K562 (cell line): ENCODE results near the gene MTREX. TPM values are rescaled to one million over a fixed set of nuclear protein-coding genes. Genes with fewer than 3 reads are reported as not detected.

Experiments used
- ATAC-seq: fragments of 200-7000 bp; cut with Tn5 transposase; 3 replicates; pipeline ENCODE4 v1.9.1; 2020; ENCODE audit warnings: moderate library complexity
- BruUV-seq: library from RNA; stranded (reverse); fragments of 400-500 nt; replicated peaks from 2 replicates; lab custom pipeline; 2021; lab: Mats Ljungman, UMichigan
- CTCF ChIA-PET: fragments of 300-600 bp; formaldehyde crosslinking; extraction: SDS; loops from one replicate; lab custom pipeline; 2021; ENCODE audit warnings: low intra/inter-chr PET ratio; lab: Yijun Ruan, JAX
- POLR2A ChIA-PET: fragments of 300-600, 350-650 bp; sonication (Branson Sonifier 250); formaldehyde crosslinking; extraction: SDS; loops from one replicate; lab custom pipeline; 2021; ENCODE audit warnings: antibody characterized with exemption, inconsistent platforms; lab: Yijun Ruan, JAX
- DNase-seq, 4 experiments: peaks; one replicate each; pipeline versions ENCODE4 v3.0.0 to v3.0.0-alpha.2; 2011 to 2018; ENCODE audit warnings: low spot score in 3 of 4, mixed read lengths in 3 of 4; ENCODE audit errors: extremely low read depth in 1 of 4
- FAIRE-seq: peaks from 2 replicates; lab custom pipeline; 2011; peaks lifted over from hg19 to GRCh38; lab: Jason Lieb, UNC
- H2AFZ ChIP-seq: 2 replicates; pipeline ENCODE4 v1.6.0; 2011; ENCODE audit warnings: low read depth, low read length, control low read depth, inconsistent platforms
- H3K27ac ChIP-seq: fragments of 200-600 bp; 3 replicates; pipeline ENCODE4 v1.8.0; 2011; ENCODE audit warnings: low read depth, mild to moderate bottlenecking, control low read depth, inconsistent platforms, low read length, moderate library complexity, mixed read lengths; ENCODE audit errors: extremely low read depth
- H3K27me3 ChIP-seq, 2 experiments: fragments of 300-600 bp in 1 of 2; 2 replicates in 1 of 2; 3 replicates in 1 of 2; pipeline versions ENCODE4 v1.6.0 to v1.8.0; 2011; ENCODE audit warnings: inconsistent platforms in 2 of 2, low read length in 2 of 2, mild to moderate bottlenecking in 1 of 2, mixed read lengths in 1 of 2, moderate library complexity in 1 of 2; ENCODE audit not compliant: control insufficient read depth in 2 of 2, insufficient read depth in 2 of 2
- H3K36me3 ChIP-seq: fragments of 300-600 bp; 3 replicates; pipeline ENCODE4 v1.8.0; 2011; ENCODE audit warnings: mild to moderate bottlenecking, low read length, inconsistent platforms; ENCODE audit not compliant: control insufficient read depth, insufficient read depth
- H3K4me1 ChIP-seq, 2 experiments: fragments of 200-600 bp in 1 of 2; replicated peaks in 1 of 2; 2 replicates in 1 of 2; 3 replicates in 1 of 2; pipeline versions ENCODE4 v1.5.1 to v1.8.0; 2011; ENCODE audit warnings: inconsistent platforms in 2 of 2, low read length in 2 of 2, mild to moderate bottlenecking in 1 of 2, mixed read lengths in 1 of 2, moderate library complexity in 1 of 2; ENCODE audit not compliant: control insufficient read depth in 2 of 2, insufficient read depth in 2 of 2
- H3K4me2 ChIP-seq: 2 replicates; pipeline ENCODE4 v1.6.1; 2011; ENCODE audit warnings: low read length, control low read depth, inconsistent platforms, mixed read lengths; ENCODE audit not compliant: insufficient read depth
- H3K4me3 ChIP-seq: fragments of 200-600 bp; sonication (generic), shearing (Covaris generic); 2 replicates; pipeline ENCODE4 v1.5.1; 2016; ENCODE audit warnings: control low read depth, inconsistent platforms
- H3K79me2 ChIP-seq: fragments of 200-600 bp; 3 replicates; pipeline ENCODE4 v1.8.0; 2011; ENCODE audit warnings: low read length, inconsistent platforms; ENCODE audit not compliant: control insufficient read depth, insufficient read depth
- H3K9ac ChIP-seq, 2 experiments: 2 replicates each; pipeline versions ENCODE4 v1.6.0 to v1.6.1; 2011; ENCODE audit warnings: low read depth in 2 of 2, low read length in 2 of 2, control low read depth in 1 of 2, inconsistent platforms in 1 of 2, mild to moderate bottlenecking in 1 of 2, mixed read lengths in 1 of 2; ENCODE audit not compliant: insufficient read depth in 1 of 2
- H3K9me1 ChIP-seq: one replicate; pipeline ENCODE4 v1.6.0; 2011; ENCODE audit warnings: inconsistent platforms, mild to moderate bottlenecking, low read length, moderate library complexity; ENCODE audit not compliant: control insufficient read depth, insufficient read depth
- H3K9me3 ChIP-seq: replicated peaks from 2 replicates; pipeline ENCODE4 v1.5.1; 2011; ENCODE audit warnings: low read depth, low read length, inconsistent platforms; ENCODE audit not compliant: control insufficient read depth, insufficient read depth
- H4K20me1 ChIP-seq: replicated peaks from 2 replicates; pipeline ENCODE4 v1.6.1; 2011; ENCODE audit warnings: low read length, inconsistent platforms, mixed read lengths; ENCODE audit not compliant: control insufficient read depth, insufficient read depth
- AFF4 ChIP-seq: sonication (generic); formaldehyde crosslinking; IDR thresholded peaks from 2 replicates; pipeline ENCODE4 v1.8.0; 2023; ENCODE audit warnings: mild to moderate bottlenecking, missing genetic modification reagents
- CBX1 ChIP-seq: sonication (generic); IDR thresholded peaks from 2 replicates; pipeline ENCODE4 v1.6.1; 2016; ENCODE audit warnings: antibody characterized with exemption, low read depth, mild to moderate bottlenecking
- EGR1 ChIP-seq: fragments of 450-650 bp; conservative IDR thresholded peaks from 2 replicates; pipeline ENCODE4 v1.6.1; 2017; ENCODE audit warnings: mild to moderate bottlenecking
- ETS2 ChIP-seq: IDR thresholded peaks from 2 replicates; pipeline ENCODE4 v1.6.1; 2016; ENCODE audit warnings: borderline replicate concordance, missing genetic modification characterization, mild to moderate bottlenecking, moderate library complexity, missing compliant biosample characterization; ENCODE audit not compliant: poor library complexity, severe bottlenecking
- GATA2 ChIP-seq: sonication (generic); formaldehyde crosslinking; IDR thresholded peaks from 2 replicates; pipeline ENCODE4 v1.4.0; 2020; ENCODE audit warnings: mild to moderate bottlenecking, missing genetic modification reagents
- MYC ChIP-seq, 2 experiments: fragments of 250-450 bp in 1 of 2; sonication (Bioruptor Pico) in 1 of 2; IDR thresholded peaks; 2 replicates each; pipeline versions ENCODE4 v1.5.1 to v1.6.1; 2012 to 2021; ENCODE audit warnings: low read depth in 2 of 2, borderline replicate concordance in 1 of 2, improper control_type of control experiment in 1 of 2, low read length in 1 of 2, mild to moderate bottlenecking in 1 of 2, moderate library complexity in 1 of 2
- NUFIP1 ChIP-seq: fragments of 450-650 bp; IDR thresholded peaks from 2 replicates; pipeline ENCODE4 v1.6.1; 2018; ENCODE audit not compliant: partially characterized antibody
- PCBP1 ChIP-seq: fragments of 200-400 bp; formaldehyde crosslinking; IDR thresholded peaks from 2 replicates; pipeline ENCODE4 v1.6.1; 2018; ENCODE audit warnings: mild to moderate bottlenecking, low read depth, low read length; ENCODE audit not compliant: poor library complexity, severe bottlenecking
- POLR2AphosphoS2 ChIP-seq: IDR thresholded peaks from 2 replicates; pipeline ENCODE4 v1.6.1; 2012; ENCODE audit warnings: low read length, improper control_type of control experiment
- SMAD3 ChIP-seq: fragments of 450-650 bp; formaldehyde crosslinking; conservative IDR thresholded peaks from 2 replicates; pipeline ENCODE4 v1.4.0; 2020; ENCODE audit warnings: mild to moderate bottlenecking
- ZNF766 ChIP-seq: fragments of 200-800 bp; sonication (Bioruptor generic); conservative IDR thresholded peaks from 2 replicates; pipeline ENCODE4 v1.6.1; 2016; ENCODE audit warnings: missing genetic modification characterization, missing compliant biosample characterization
- in situ Hi-C: fragments of 300-500 bp; cut with MboI; formaldehyde crosslinking; loops from 4 replicates; pipeline ENCODE4 v1.15.0; 2018; ENCODE audit warnings: inconsistent platforms, mixed read lengths
- intact Hi-C: fragments of 100-400 bp; cut with micrococcal nuclease; formaldehyde crosslinking; loops from 2 replicates; pipeline ENCODE4 v1.14.2; 2022
- polyA plus RNA-seq, 8 experiments: library from polyadenylated mRNA; depleted of rRNA in 4 of 8; stranded (reverse) in 5 of 8; unstranded in 3 of 8; fragments of >200 nt; fragmentation: Nextera tagmentation in 2 of 8; fragmentation: Illumina TruSeq in 1 of 8; extraction: Ambion mirVana in 2 of 8; extraction: Trizol in 1 of 8; gene quantifications; 2 replicates each; pipeline versions ENCODE4 v1.2.1 to v1.2.3, GENCODE V29; 2011 to 2014; ENCODE audit warnings: inconsistent platforms in 1 of 8, missing spikeins in 1 of 8
- total RNA-seq, 7 experiments: library from RNA; depleted of rRNA in 6 of 7; stranded (reverse); fragments of >200 nt in 6 of 7; fragmentation: Illumina TruSeq in 2 of 7; extraction: Trizol in 2 of 7; gene quantifications; 2 replicates each; pipeline versions ENCODE4 v1.2.1 to v1.2.3, GENCODE V29; 2011 to 2021; ENCODE audit warnings: low replicate concordance in 1 of 7
- TF ChIP-seq, protein P1 (sequence below): sonication (generic); formaldehyde crosslinking; IDR thresholded peaks from 2 replicates; pipeline ENCODE4 v1.8.1; 2023; ENCODE audit warnings: missing genetic modification reagents, mild to moderate bottlenecking, borderline replicate concordance
- TF ChIP-seq, protein P2 (sequence below): fragments of 250-450 bp; sonication (Bioruptor Pico); IDR thresholded peaks from 2 replicates; pipeline ENCODE4 v1.4.0; 2020; ENCODE audit warnings: mild to moderate bottlenecking, moderate library complexity

MTREX gene
- total and polyA plus RNA-seq, 9 of the 15 experiments (the other 6 are each of a cell fraction or from before 2014, with no cell fraction given) = 52.9 to 193 (median 150) TPM

GRCh38 chr5:55416306-55416705, 108.5 kb downstream of the MTREX start:
- no peak overlapping the region for H3K4me2 ChIP-seq
- H3K4me3 ChIP-seq = no peak overlapping the region
- ChIA-PET POLR2A (no interaction called here), CTCF (no interaction called here)
- H3K27ac ChIP-seq = no peak overlapping the region
- ATAC-seq = no peak
- intact Hi-C loops = no loop called here
- H4K20me1 ChIP-seq = no peaks in the 10 kb centered on the region
- H3K27me3 ChIP-seq = no peaks in the 10 kb centered on the region
- in situ Hi-C loops = no loop called here
- no peak overlapping the region for H3K9ac ChIP-seq
- BruUV-seq = no TSS peak
- H3K36me3 ChIP-seq = peaks cover 87% of the 10 kb centered on the region
- H3K9me1 ChIP-seq = no peaks in the 10 kb centered on the region
- H3K79me2 ChIP-seq = no peaks in the 10 kb centered on the region
- no peaks in the 10 kb centered on the region for H3K9me3 ChIP-seq
- FAIRE-seq = no peak
- no peak for DNase-seq
- no peaks in the 10 kb centered on the region for H3K4me1 ChIP-seq
- no peak overlapping the region for H2AFZ ChIP-seq
- TF ChIP-seq EGR1 (no peak), ETS2 (no peak), AFF4 (CRISPR knock-in tag) (no peak), MYC (IDR thresholded peaks at IDR 0.05; ENCODE audit: low read depth, low read length) (no peak), MYC (CRISPR knock-in tag; IDR thresholded peaks at IDR 0.05; ENCODE audit: borderline replicate concordance, low read depth) (no peak), CBX1 (no peak), ZNF766 (CRISPR knock-in tag) (no peak), PCBP1 (no peak), NUFIP1 (no peak), SMAD3 (CRISPR knock-in tag) (no peak), GATA2 (CRISPR knock-in tag) (no peak), POLR2AphosphoS2 (no peak)
- TF ChIP-seq, protein P1, sequence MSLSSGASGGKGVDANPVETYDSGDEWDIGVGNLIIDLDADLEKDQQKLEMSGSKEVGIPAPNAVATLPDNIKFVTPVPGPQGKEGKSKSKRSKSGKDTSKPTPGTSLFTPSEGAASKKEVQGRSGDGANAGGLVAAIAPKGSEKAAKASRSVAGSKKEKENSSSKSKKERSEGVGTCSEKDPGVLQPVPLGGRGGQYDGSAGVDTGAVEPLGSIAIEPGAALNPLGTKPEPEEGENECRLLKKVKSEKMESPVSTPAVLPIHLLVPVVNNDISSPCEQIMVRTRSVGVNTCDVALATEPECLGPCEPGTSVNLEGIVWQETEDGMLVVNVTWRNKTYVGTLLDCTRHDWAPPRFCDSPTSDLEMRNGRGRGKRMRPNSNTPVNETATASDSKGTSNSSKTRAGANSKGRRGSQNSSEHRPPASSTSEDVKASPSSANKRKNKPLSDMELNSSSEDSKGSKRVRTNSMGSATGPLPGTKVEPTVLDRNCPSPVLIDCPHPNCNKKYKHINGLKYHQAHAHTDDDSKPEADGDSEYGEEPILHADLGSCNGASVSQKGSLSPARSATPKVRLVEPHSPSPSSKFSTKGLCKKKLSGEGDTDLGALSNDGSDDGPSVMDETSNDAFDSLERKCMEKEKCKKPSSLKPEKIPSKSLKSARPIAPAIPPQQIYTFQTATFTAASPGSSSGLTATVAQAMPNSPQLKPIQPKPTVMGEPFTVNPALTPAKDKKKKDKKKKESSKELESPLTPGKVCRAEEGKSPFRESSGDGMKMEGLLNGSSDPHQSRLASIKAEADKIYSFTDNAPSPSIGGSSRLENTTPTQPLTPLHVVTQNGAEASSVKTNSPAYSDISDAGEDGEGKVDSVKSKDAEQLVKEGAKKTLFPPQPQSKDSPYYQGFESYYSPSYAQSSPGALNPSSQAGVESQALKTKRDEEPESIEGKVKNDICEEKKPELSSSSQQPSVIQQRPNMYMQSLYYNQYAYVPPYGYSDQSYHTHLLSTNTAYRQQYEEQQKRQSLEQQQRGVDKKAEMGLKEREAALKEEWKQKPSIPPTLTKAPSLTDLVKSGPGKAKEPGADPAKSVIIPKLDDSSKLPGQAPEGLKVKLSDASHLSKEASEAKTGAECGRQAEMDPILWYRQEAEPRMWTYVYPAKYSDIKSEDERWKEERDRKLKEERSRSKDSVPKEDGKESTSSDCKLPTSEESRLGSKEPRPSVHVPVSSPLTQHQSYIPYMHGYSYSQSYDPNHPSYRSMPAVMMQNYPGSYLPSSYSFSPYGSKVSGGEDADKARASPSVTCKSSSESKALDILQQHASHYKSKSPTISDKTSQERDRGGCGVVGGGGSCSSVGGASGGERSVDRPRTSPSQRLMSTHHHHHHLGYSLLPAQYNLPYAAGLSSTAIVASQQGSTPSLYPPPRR (CRISPR knock-in tag) = no peak
- TF ChIP-seq, protein P2, sequence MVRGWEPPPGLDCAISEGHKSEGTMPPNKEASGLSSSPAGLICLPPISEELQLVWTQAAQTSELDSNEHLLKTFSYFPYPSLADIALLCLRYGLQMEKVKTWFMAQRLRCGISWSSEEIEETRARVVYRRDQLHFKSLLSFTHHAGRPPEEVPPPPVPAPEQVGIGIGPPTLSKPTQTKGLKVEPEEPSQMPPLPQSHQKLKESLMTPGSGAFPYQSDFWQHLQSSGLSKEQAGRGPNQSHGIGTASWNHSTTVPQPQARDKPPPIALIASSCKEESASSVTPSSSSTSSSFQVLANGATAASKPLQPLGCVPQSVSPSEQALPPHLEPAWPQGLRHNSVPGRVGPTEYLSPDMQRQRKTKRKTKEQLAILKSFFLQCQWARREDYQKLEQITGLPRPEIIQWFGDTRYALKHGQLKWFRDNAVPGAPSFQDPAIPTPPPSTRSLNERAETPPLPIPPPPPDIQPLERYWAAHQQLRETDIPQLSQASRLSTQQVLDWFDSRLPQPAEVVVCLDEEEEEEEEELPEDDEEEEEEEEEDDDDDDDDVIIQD = no peak
